ENCODE data around the gene INTS3.

DNA sequence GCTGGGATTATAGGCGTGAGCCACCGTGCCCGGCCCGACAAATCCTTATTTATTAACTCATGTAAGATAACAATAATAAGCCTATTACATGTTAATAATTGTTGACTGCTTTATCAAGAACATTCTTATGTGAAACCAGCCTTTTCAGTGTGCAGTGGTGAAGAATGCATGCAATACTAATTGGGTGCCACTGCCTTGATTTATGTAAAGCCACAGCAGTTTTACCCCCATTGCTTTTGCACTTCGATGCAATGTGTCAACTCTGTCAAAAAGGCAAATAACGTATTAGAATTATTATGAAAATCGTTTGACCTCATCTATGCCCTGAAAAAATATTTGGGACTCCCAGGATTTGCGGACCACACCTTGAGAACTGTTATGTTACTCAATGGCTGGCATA, 31.1 kb upstream of the INTS3 start:
- TF ChIP-seq EP300 (IDR thresholded peaks at IDR 0.05; ENCODE audit: borderline replicate concordance) = no peak
- TF ChIP-seq, protein P1, sequence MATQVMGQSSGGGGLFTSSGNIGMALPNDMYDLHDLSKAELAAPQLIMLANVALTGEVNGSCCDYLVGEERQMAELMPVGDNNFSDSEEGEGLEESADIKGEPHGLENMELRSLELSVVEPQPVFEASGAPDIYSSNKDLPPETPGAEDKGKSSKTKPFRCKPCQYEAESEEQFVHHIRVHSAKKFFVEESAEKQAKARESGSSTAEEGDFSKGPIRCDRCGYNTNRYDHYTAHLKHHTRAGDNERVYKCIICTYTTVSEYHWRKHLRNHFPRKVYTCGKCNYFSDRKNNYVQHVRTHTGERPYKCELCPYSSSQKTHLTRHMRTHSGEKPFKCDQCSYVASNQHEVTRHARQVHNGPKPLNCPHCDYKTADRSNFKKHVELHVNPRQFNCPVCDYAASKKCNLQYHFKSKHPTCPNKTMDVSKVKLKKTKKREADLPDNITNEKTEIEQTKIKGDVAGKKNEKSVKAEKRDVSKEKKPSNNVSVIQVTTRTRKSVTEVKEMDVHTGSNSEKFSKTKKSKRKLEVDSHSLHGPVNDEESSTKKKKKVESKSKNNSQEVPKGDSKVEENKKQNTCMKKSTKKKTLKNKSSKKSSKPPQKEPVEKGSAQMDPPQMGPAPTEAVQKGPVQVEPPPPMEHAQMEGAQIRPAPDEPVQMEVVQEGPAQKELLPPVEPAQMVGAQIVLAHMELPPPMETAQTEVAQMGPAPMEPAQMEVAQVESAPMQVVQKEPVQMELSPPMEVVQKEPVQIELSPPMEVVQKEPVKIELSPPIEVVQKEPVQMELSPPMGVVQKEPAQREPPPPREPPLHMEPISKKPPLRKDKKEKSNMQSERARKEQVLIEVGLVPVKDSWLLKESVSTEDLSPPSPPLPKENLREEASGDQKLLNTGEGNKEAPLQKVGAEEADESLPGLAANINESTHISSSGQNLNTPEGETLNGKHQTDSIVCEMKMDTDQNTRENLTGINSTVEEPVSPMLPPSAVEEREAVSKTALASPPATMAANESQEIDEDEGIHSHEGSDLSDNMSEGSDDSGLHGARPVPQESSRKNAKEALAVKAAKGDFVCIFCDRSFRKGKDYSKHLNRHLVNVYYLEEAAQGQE (IDR thresholded peaks at IDR 0.05; ENCODE audit: low read depth) = no peak
- TF ChIP-seq FOXM1 (IDR thresholded peaks at IDR 0.05; ENCODE audit: borderline replicate concordance, low read depth) = no peak
- TF ChIP-seq RAD21 (IDR thresholded peaks at IDR 0.05; ENCODE audit: low read depth) = no peak
